ENCODE data around the gene RAB9B.

DNA sequence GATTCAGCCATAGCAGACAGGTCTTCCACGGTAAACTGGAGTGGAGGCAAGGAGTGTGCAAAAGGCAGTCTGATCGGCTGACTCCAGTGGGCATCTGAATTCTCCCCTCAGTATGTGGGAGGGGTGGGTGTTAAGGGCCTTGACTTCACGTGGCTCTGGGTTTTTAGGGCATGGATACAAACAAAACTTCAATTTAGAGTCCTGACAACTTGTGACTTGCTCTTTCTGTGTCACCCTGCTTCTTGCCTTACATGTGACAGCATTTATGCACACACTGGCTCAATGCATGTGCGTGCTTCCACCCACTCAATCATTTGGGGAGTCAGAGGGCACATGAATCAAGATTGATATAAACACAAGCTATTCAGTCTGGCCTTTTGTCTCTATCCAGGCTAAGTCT lies 37.9 kb downstream of the RAB9B start:
- TF ChIP-seq, protein P1, sequence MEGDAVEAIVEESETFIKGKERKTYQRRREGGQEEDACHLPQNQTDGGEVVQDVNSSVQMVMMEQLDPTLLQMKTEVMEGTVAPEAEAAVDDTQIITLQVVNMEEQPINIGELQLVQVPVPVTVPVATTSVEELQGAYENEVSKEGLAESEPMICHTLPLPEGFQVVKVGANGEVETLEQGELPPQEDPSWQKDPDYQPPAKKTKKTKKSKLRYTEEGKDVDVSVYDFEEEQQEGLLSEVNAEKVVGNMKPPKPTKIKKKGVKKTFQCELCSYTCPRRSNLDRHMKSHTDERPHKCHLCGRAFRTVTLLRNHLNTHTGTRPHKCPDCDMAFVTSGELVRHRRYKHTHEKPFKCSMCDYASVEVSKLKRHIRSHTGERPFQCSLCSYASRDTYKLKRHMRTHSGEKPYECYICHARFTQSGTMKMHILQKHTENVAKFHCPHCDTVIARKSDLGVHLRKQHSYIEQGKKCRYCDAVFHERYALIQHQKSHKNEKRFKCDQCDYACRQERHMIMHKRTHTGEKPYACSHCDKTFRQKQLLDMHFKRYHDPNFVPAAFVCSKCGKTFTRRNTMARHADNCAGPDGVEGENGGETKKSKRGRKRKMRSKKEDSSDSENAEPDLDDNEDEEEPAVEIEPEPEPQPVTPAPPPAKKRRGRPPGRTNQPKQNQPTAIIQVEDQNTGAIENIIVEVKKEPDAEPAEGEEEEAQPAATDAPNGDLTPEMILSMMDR (IDR thresholded peaks at IDR 0.05): no peak
- no peak for TF ChIP-seq POLR2A (IDR thresholded peaks at IDR 0.05)

Measured in testis (tissue), 2 donors.